Heart left ventricle (tissue), 16 donors: ENCODE data around the gene LAMTOR2. TPM values are rescaled to one million over a fixed set of nuclear protein-coding genes. Genes with fewer than 3 reads are reported as not detected.

Experiments used
- ATAC-seq, 4 donors: fragments of 200-7000 bp; cut with Tn5 transposase; one replicate each; pipeline ENCODE4 v1.9.1; 2020 to 2022; ENCODE audit warnings: moderate library complexity in 4 of 4, mild to moderate bottlenecking in 3 of 4, moderate number of reproducible peaks in 1 of 4
- DNase-seq, 5 donors: peaks; one replicate each; pipeline ENCODE4 v3.0.0-alpha.2; 2020
- H3K27ac ChIP-seq, 12 donors: fragments of 200-600 bp; sonication (generic) in 4 of 12; one replicate each; pipeline versions ENCODE4 v1.5.0 to v1.8.0; 2016 to 2022; ENCODE audit warnings: mild to moderate bottlenecking in 2 of 12
- H3K27me3 ChIP-seq, 9 donors: fragments of 200-600 bp; sonication (generic) in 2 of 9; one replicate each; pipeline versions ENCODE4 v1.5.1 to v1.8.0; 2016 to 2022; ENCODE audit warnings: mild to moderate bottlenecking in 3 of 9
- H3K36me3 ChIP-seq, 9 donors: fragments of 200-600 bp; sonication (generic) in 2 of 9; one replicate each; pipeline versions ENCODE4 v1.5.0 to v1.8.0; 2018 to 2022; ENCODE audit warnings: mild to moderate bottlenecking in 2 of 9
- H3K4me1 ChIP-seq, 12 donors: fragments of 200-600 bp; sonication (generic) in 4 of 12; one replicate each; pipeline versions ENCODE4 v1.5.0 to v1.8.0; 2016 to 2022; ENCODE audit warnings: mild to moderate bottlenecking in 3 of 12
- H3K4me3 ChIP-seq, 12 donors: fragments of 200-600 bp; sonication (generic) in 4 of 12; one replicate each; pipeline versions ENCODE4 v1.5.0 to v1.8.0; 2017 to 2022; ENCODE audit warnings: mild to moderate bottlenecking in 9 of 12, moderate library complexity in 4 of 12
- H3K9me3 ChIP-seq, 12 donors: fragments of 200-600 bp; sonication (generic) in 4 of 12; one replicate each; pipeline versions ENCODE4 v1.5.0 to v1.8.0; 2016 to 2022; ENCODE audit warnings: mild to moderate bottlenecking in 1 of 12
- CTCF ChIP-seq, 12 donors: fragments of 200-600 bp; sonication (generic) in 4 of 12; IDR thresholded peaks; one replicate each; pipeline versions ENCODE4 v1.5.0 to v1.8.0; 2018 to 2022; ENCODE audit warnings: antibody characterized with exemption in 12 of 12, mild to moderate bottlenecking in 5 of 12
- POLR2A ChIP-seq, 2 donors: fragments of 450-650 bp; IDR thresholded peaks; one replicate each; pipeline ENCODE4 v1.6.1; 2017; ENCODE audit warnings: antibody characterized with exemption in 2 of 2, mild to moderate bottlenecking in 2 of 2, moderate library complexity in 2 of 2
- WGBS, 4 donors: extraction: QIAGEN DNeasy Blood & Tissue Kit in 2 of 4; methylation state at CpG; one replicate each; pipeline versions ENCODE4 v1.1.5 to v1.1.7; 2013 to 2018; 5-methylcytosine and 5-hydroxymethylcytosine counted together
- intact Hi-C, 10 donors: fragments of 100-400 bp; cut with DNase I; formaldehyde crosslinking; loops; one replicate each; pipeline versions ENCODE4 v1.11.1 to v1.14.2; 2022
- polyA plus RNA-seq, 2 donors: library from polyadenylated mRNA; stranded (reverse); fragments of 200-250 nt; gene quantifications; one replicate each; pipeline ENCODE4 v1.2.3, GENCODE V29; 2013
- total RNA-seq, 9 donors: library from RNA; depleted of rRNA in 2 of 9; stranded (reverse); fragments of >200 nt in 2 of 9; fragmentation: NEBNext Ultra II Directional in 3 of 9; extraction: Animal tissue kit (Norgen Biotek cat#: 25700) in 3 of 9; gene quantifications; one replicate each; pipeline versions ENCODE4 v1.1.0 to v1.2.4, GENCODE V29; 2016 to 2023
- donor health status: ischemic (EF 13 %, LVEDD 7.1; RV severe dilation, severe dysfunction).
- donor health status: healthy with polysubstance abuse.
- donor health status: DM: no; HTN: yes; CAD: no.
- donor health status: DM: no; HTN: no; CAD: no.
- donor health status: ischemic (EF 25% LVEDD 6.9; RV normal size, moderate dysfunction).
- donor health status: ischemic (EF 25% LVEDD 5.7; RV mildly dilated, moderate dysfunction).
- donor health status: healthy.
- donor health status: DM: yes; HTN: yes; CAD: no.
- donor health status: ischemic (EF 35%, LVEDD 5.7; RV mildly dilated, moderate dysfunction).
- donor health status: nonischemic (EF 11% LVEDD 7.7; RV severe dilation, severe dysfunction).
- donor health status: DM: yes; HTN: yes; CAD: no.
- donor health status: PGD.
- donor health status: ischemic (EF 29% LVEDD 5.4; RV normal size, mild dysfunction).
- donor health status: nonischemic (EF 23%, LVEDD 6.1; RV moderate dilation, normal function).

LAMTOR2 gene
- total and polyA plus RNA-seq, 11 donors: 51.5 to 106 (median 63.1) TPM

GRCh38 chr1:156108057-156108456 lies 53.5 kb downstream of the LAMTOR2 start:
- peaks cover 24 to 57% (median 42%) of the 10 kb centered on the region in 12 donors for H3K4me1 ChIP-seq
- ATAC-seq (no peak), DNase-seq (no peak)
- no peaks in the 10 kb centered on the region for H3K9me3 ChIP-seq
- peak overlapping the region in 8 of 12 donors; percentile 91 to 99 (median 96) for H3K27ac ChIP-seq
- TF ChIP-seq POLR2A (IDR thresholded peaks at IDR 0.05) (no peak), CTCF (IDR thresholded peaks at IDR 0.05) (no peak)
- H3K27me3 ChIP-seq: no peaks in the 10 kb centered on the region
- no peak overlapping the region for H3K4me3 ChIP-seq
- H3K36me3 ChIP-seq: no peaks in the 10 kb centered on the region
- intact Hi-C loops: no loop called here
- WGBS, 4 donors: 72 to 93% (median 89%) methylated on average over 3 of the region's 3 CpGs

Other genes with a start within 250 kb of the LAMTOR2 start
- gene GON4L, start 197.6 kb upstream of the LAMTOR2 start, total RNA-seq: 10 to 100 TPM; 16.2 to 38.0 (median 23.4) TPM
- gene GON4L, start 197.6 kb upstream of the LAMTOR2 start, polyA plus RNA-seq: 10 to 100 TPM; 10.9 to 15.8 TPM
- gene SYT11, start 195.2 kb upstream of the LAMTOR2 start, total RNA-seq: 10 to 100 TPM; 10.7 to 26.3 (median 16.0) TPM
- gene SYT11, start 195.2 kb upstream of the LAMTOR2 start, polyA plus RNA-seq: 10 to 100 TPM in 1 of 2 donors, 1 to 10 TPM in 1; 2.2 to 15.1 TPM
- 10 to 100 TPM; 15.1 to 33.3 (median 20.0) TPM for gene RIT1, start 143.4 kb upstream of the LAMTOR2 start, total RNA-seq
- gene RIT1, start 143.4 kb upstream of the LAMTOR2 start, polyA plus RNA-seq: 10 to 100 TPM in 1 of 2 donors, 1 to 10 TPM in 1; 8.1 to 20.1 TPM
- 10 to 100 TPM; 16.9 to 28.0 (median 22.6) TPM for gene KHDC4, start 120.4 kb upstream of the LAMTOR2 start, total RNA-seq
- gene KHDC4, start 120.4 kb upstream of the LAMTOR2 start, polyA plus RNA-seq: 10 to 100 TPM; 17.4 to 19.1 TPM
- gene RXFP4, start 113.1 kb upstream of the LAMTOR2 start, total RNA-seq: not detected
- under 1 TPM in 1 of 2 donors, not detected in 1; 0.07 TPM for gene RXFP4, start 113.1 kb upstream of the LAMTOR2 start, polyA plus RNA-seq
- 10 to 100 TPM; 34.7 to 98.6 (median 61.6) TPM for gene ARHGEF2, start 76.2 kb upstream of the LAMTOR2 start, total RNA-seq
- 10 to 100 TPM; 23.9 to 28.8 TPM for gene ARHGEF2, start 76.2 kb upstream of the LAMTOR2 start, polyA plus RNA-seq
- gene SSR2, start 33.8 kb upstream of the LAMTOR2 start, total RNA-seq: 100 to 1,000 TPM in 4 of 9 donors, 10 to 100 TPM in 5; 67.7 to 174 (median 81.2) TPM
- gene SSR2, start 33.8 kb upstream of the LAMTOR2 start, polyA plus RNA-seq: 100 to 1,000 TPM in 1 of 2 donors, 10 to 100 TPM in 1; 63.9 to 282 TPM
- 10 to 100 TPM; 21.0 to 34.1 (median 26.9) TPM for gene UBQLN4, start 984 bp upstream of the LAMTOR2 start, total RNA-seq
- gene UBQLN4, start 984 bp upstream of the LAMTOR2 start, polyA plus RNA-seq: 10 to 100 TPM; 15.1 to 37.3 TPM
- not detected for gene RAB25, start 6.4 kb downstream of the LAMTOR2 start, total RNA-seq
- under 1 TPM in 1 of 2 donors, not detected in 1; 0.38 TPM for gene RAB25, start 6.4 kb downstream of the LAMTOR2 start, polyA plus RNA-seq
- gene MEX3A, start 27.7 kb downstream of the LAMTOR2 start, total RNA-seq: under 1 TPM; 0.12 to 0.53 (median 0.32) TPM
- under 1 TPM; 0.15 to 0.42 TPM for gene MEX3A, start 27.7 kb downstream of the LAMTOR2 start, polyA plus RNA-seq
- gene LMNA, start 59.9 kb downstream of the LAMTOR2 start, total RNA-seq: 100 to 1,000 TPM; 223 to 396 (median 279) TPM
- 100 to 1,000 TPM; 257 to 272 TPM for gene LMNA, start 59.9 kb downstream of the LAMTOR2 start, polyA plus RNA-seq
- gene SEMA4A, start 98.8 kb downstream of the LAMTOR2 start, total RNA-seq: 10 to 100 TPM in 1 of 9 donors, 1 to 10 TPM in 5, under 1 TPM in 3; 0.60 to 10.2 (median 1.6) TPM
- gene SEMA4A, start 98.8 kb downstream of the LAMTOR2 start, polyA plus RNA-seq: 1 to 10 TPM in 1 of 2 donors, under 1 TPM in 1; 0.90 to 1.8 TPM
- 10 to 100 TPM; 16.4 to 27.4 (median 20.5) TPM for gene SLC25A44, start 139.3 kb downstream of the LAMTOR2 start, total RNA-seq
- gene SLC25A44, start 139.3 kb downstream of the LAMTOR2 start, polyA plus RNA-seq: 10 to 100 TPM in 1 of 2 donors, 1 to 10 TPM in 1; 5.8 to 29.3 TPM
- 100 to 1,000 TPM in 1 of 9 donors, 10 to 100 TPM in 8; 57.8 to 116 (median 62.4) TPM for gene PMF1, start 158.2 kb downstream of the LAMTOR2 start, total RNA-seq
- 100 to 1,000 TPM; 104 to 122 TPM for gene PMF1, start 158.2 kb downstream of the LAMTOR2 start, polyA plus RNA-seq
- gene BGLAP, start 187.4 kb downstream of the LAMTOR2 start, total RNA-seq: under 1 TPM in 6 of 9 donors, not detected in 3; 0.37 to 0.99 (median 0.65) TPM
- under 1 TPM; 0.32 to 0.57 TPM for gene BGLAP, start 187.4 kb downstream of the LAMTOR2 start, polyA plus RNA-seq
- gene PAQR6, start 193.3 kb downstream of the LAMTOR2 start, total RNA-seq: 1 to 10 TPM in 3 of 9 donors, under 1 TPM in 4, not detected in 2; 0.42 to 1.9 (median 0.92) TPM
- under 1 TPM; 0.26 to 0.61 TPM for gene PAQR6, start 193.3 kb downstream of the LAMTOR2 start, polyA plus RNA-seq
- gene SMG5, start 228.0 kb downstream of the LAMTOR2 start, total RNA-seq: 100 to 1,000 TPM in 1 of 9 donors, 10 to 100 TPM in 8; 60.6 to 104 (median 89.4) TPM
- gene SMG5, start 228.0 kb downstream of the LAMTOR2 start, polyA plus RNA-seq: 10 to 100 TPM; 56.3 to 94.3 TPM
- gene TMEM79, start 229.5 kb downstream of the LAMTOR2 start, total RNA-seq: 1 to 10 TPM in 7 of 9 donors, under 1 TPM in 2; 0.83 to 2.7 (median 1.3) TPM
- 1 to 10 TPM; 1.2 to 1.6 TPM for gene TMEM79, start 229.5 kb downstream of the LAMTOR2 start, polyA plus RNA-seq
- gene GLMP, start 240.9 kb downstream of the LAMTOR2 start, total RNA-seq: 10 to 100 TPM in 8 of 9 donors, 1 to 10 TPM in 1; 9.1 to 63.8 (median 16.7) TPM
- gene GLMP, start 240.9 kb downstream of the LAMTOR2 start, polyA plus RNA-seq: 10 to 100 TPM; 12.8 to 14.4 TPM
- gene VHLL, start 244.5 kb downstream of the LAMTOR2 start, total RNA-seq: not detected
- gene VHLL, start 244.5 kb downstream of the LAMTOR2 start, polyA plus RNA-seq: not detected